Measurements from ENCODE around the gene CCL13.

DNA sequence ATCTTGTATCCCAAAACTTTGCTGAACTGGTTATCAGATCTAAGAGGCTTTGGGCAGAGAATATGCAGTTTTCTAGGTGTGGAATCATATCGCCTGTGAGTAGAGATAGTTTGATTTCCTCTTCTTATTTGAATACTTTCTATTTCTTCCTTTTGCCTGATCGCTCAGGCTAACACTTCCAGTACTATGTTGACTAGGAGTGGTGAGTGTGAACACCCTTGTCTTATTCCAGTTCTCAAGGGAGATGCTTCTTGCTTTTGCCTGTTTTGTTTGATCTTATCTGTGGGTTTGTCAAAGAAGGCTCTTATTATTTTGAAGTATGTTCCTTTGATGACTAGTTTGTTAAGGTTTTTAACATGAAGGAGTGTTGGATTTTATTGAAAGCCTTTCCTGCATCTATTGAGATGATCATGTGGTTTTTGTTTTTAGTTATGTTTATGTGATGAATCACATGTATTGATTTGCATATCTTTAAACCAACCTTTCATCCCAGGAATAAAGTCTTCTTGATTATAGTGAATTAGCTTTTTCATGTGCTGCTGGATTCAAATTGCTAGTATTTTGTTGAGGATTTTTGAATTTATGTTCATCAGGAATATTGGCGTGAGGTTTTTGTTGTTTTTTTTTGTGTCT lies 17.0 kb upstream of the CCL13 start:
- TF ChIP-seq, protein P1, sequence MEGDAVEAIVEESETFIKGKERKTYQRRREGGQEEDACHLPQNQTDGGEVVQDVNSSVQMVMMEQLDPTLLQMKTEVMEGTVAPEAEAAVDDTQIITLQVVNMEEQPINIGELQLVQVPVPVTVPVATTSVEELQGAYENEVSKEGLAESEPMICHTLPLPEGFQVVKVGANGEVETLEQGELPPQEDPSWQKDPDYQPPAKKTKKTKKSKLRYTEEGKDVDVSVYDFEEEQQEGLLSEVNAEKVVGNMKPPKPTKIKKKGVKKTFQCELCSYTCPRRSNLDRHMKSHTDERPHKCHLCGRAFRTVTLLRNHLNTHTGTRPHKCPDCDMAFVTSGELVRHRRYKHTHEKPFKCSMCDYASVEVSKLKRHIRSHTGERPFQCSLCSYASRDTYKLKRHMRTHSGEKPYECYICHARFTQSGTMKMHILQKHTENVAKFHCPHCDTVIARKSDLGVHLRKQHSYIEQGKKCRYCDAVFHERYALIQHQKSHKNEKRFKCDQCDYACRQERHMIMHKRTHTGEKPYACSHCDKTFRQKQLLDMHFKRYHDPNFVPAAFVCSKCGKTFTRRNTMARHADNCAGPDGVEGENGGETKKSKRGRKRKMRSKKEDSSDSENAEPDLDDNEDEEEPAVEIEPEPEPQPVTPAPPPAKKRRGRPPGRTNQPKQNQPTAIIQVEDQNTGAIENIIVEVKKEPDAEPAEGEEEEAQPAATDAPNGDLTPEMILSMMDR (IDR thresholded peaks at IDR 0.05) = no peak
- TF ChIP-seq POLR2AphosphoS5 (IDR thresholded peaks at IDR 0.05) (no peak), POLR2A (IDR thresholded peaks at IDR 0.05) (no peak)
